ENCODE data around the gene CIDEC. TPM values are rescaled to one million over a fixed set of nuclear protein-coding genes. Genes with fewer than 3 reads are reported as not detected.

Gene CIDEC
- total and polyA plus RNA-seq, 9 of the 15 experiments (the other 6 are each of a cell fraction or from before 2014, with no cell fraction given), result not detected

DNA sequence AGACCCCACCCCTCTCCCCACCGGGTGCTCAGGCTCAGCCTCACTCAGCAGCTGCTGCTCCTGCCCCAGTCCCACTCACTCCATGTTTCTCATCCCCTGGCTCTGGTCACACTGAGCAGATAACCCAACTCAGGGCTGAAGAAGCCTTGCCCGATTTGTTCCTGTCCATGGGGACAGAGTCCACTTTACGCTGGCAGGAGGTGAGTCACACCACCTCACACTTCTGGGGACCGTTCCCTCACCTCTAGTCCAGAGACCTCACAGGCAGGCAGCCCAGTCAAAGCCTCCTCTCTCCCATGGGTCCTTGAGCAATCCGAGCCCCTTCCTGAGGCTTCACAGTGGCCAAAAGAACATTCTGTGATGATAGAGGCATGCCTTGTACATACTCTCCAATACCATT is 1.4 kb downstream of the CIDEC start (continued):
- TF ChIP-seq, protein P1, sequence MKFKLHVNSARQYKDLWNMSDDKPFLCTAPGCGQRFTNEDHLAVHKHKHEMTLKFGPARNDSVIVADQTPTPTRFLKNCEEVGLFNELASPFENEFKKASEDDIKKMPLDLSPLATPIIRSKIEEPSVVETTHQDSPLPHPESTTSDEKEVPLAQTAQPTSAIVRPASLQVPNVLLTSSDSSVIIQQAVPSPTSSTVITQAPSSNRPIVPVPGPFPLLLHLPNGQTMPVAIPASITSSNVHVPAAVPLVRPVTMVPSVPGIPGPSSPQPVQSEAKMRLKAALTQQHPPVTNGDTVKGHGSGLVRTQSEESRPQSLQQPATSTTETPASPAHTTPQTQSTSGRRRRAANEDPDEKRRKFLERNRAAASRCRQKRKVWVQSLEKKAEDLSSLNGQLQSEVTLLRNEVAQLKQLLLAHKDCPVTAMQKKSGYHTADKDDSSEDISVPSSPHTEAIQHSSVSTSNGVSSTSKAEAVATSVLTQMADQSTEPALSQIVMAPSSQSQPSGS (CRISPR knock-in tag; IDR thresholded peaks at IDR 0.05), result no peak

DNA sequence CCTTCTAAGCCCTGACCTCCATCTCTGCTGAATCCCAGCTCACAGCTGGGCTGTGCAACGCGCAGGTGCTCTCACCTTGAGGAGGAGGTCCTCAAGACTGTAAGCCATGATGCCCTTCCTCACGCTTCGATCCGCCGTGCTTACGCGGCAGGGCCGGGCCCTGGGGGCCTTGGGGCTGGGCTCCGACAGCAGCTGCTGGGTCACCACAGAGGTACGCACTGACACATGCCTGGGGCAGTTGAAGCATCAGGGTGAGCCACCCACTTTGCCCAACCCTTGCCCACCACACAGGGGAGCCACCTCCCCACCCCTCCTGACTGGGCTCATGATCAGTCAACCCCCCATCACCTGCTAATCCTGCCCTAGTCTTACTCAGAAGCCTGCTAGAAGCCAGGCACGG is 3.1 kb downstream of the CIDEC start:
- H3K27me3 ChIP-seq (ENCODE audit: control insufficient read depth in 2 of 2, insufficient read depth in 2 of 2, low read length in 2 of 2), result no peaks in the 10 kb centered on the region
- H3K4me3 ChIP-seq, result no peak overlapping the region
- no peak for FAIRE-seq
- H3K9me1 ChIP-seq (ENCODE audit: control insufficient read depth, insufficient read depth, low read length), result no peaks in the 10 kb centered on the region
- H3K36me3 ChIP-seq (ENCODE audit: control insufficient read depth, insufficient read depth, low read length), result no peaks in the 10 kb centered on the region
- in situ Hi-C loops (cut with MboI), result no loop called here
- H3K79me2 ChIP-seq (ENCODE audit: control insufficient read depth, insufficient read depth, low read length), result no peaks in the 10 kb centered on the region
- no peak for ATAC-seq
- WGBS (ENCODE audit: insufficient coverage, low coverage, missing lambda C conversion rate), result 87% methylated on average over 12 of the region's 12 CpGs
- ChIA-PET CTCF (ENCODE audit: low intra/inter-chr PET ratio) (no interaction called here), POLR2A (no interaction called here)
- H2AFZ ChIP-seq (ENCODE audit: low read depth, low read length), result no peak overlapping the region
- H3K9ac ChIP-seq (ENCODE audit: insufficient read depth in 1 of 2, low read depth in 2 of 2, low read length in 2 of 2), result peak overlapping the region in 1 of 2 experiments; percentile 73; a peak in 2 of 4 replicates
- no peak overlapping the region for H3K27ac ChIP-seq (ENCODE audit: extremely low read depth, low read depth, low read length)
- intact Hi-C loops (cut with micrococcal nuclease), result no loop called here
- no TSS peak for BruUV-seq (replicated peaks)
- peaks cover 9 to 11% of the 10 kb centered on the region in 2 experiments; a peak in 4 of 5 replicates for H3K4me1 ChIP-seq (replicated peaks in 1 of 2; ENCODE audit: control insufficient read depth in 2 of 2, insufficient read depth in 2 of 2, low read length in 2 of 2)
- DNase-seq (ENCODE audit: extremely low read depth in 1 of 4, low spot score in 3 of 4), result no peak
- H4K20me1 ChIP-seq (replicated peaks; ENCODE audit: control insufficient read depth, insufficient read depth, low read length), result no peaks in the 10 kb centered on the region
- H3K4me2 ChIP-seq (ENCODE audit: insufficient read depth, low read length), result no peak overlapping the region
- no peaks in the 10 kb centered on the region for H3K9me3 ChIP-seq (replicated peaks; ENCODE audit: control insufficient read depth, insufficient read depth, low read depth, low read length)
- no peak for TF ChIP-seq DACH1 (IDR thresholded peaks at IDR 0.05; ENCODE audit: partially characterized antibody)
- TF ChIP-seq RAD21 (CRISPR knock-in tag; conservative IDR thresholded peaks at IDR 0.05 in 1 of 2, IDR thresholded peaks at IDR 0.05 in 1 of 2), result peak in 1 of 2 experiments; percentile 21; a peak in 1 of 4 replicates
- TF ChIP-seq, protein P2, sequence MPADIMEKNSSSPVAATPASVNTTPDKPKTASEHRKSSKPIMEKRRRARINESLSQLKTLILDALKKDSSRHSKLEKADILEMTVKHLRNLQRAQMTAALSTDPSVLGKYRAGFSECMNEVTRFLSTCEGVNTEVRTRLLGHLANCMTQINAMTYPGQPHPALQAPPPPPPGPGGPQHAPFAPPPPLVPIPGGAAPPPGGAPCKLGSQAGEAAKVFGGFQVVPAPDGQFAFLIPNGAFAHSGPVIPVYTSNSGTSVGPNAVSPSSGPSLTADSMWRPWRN (IDR thresholded peaks at IDR 0.05; ENCODE audit: low read depth), result no peak
- TF ChIP-seq, protein P3, sequence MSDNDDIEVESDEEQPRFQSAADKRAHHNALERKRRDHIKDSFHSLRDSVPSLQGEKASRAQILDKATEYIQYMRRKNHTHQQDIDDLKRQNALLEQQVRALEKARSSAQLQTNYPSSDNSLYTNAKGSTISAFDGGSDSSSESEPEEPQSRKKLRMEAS (CRISPR knock-in tag; IDR thresholded peaks at IDR 0.05), result 0 out of 2 replicates have a peak, but pooled peaks have one; percentile 13
- TF ChIP-seq, protein P4, sequence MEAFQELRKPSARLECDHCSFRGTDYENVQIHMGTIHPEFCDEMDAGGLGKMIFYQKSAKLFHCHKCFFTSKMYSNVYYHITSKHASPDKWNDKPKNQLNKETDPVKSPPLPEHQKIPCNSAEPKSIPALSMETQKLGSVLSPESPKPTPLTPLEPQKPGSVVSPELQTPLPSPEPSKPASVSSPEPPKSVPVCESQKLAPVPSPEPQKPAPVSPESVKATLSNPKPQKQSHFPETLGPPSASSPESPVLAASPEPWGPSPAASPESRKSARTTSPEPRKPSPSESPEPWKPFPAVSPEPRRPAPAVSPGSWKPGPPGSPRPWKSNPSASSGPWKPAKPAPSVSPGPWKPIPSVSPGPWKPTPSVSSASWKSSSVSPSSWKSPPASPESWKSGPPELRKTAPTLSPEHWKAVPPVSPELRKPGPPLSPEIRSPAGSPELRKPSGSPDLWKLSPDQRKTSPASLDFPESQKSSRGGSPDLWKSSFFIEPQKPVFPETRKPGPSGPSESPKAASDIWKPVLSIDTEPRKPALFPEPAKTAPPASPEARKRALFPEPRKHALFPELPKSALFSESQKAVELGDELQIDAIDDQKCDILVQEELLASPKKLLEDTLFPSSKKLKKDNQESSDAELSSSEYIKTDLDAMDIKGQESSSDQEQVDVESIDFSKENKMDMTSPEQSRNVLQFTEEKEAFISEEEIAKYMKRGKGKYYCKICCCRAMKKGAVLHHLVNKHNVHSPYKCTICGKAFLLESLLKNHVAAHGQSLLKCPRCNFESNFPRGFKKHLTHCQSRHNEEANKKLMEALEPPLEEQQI (IDR thresholded peaks at IDR 0.05), result no peak
- no peak for TF ChIP-seq HNRNPH1 (optimal IDR thresholded peaks at IDR 0.05; ENCODE audit: low read depth, low read length)
- TF ChIP-seq FOXJ3 (CRISPR knock-in tag; IDR thresholded peaks at IDR 0.05), result no peak
- TF ChIP-seq, protein P5, sequence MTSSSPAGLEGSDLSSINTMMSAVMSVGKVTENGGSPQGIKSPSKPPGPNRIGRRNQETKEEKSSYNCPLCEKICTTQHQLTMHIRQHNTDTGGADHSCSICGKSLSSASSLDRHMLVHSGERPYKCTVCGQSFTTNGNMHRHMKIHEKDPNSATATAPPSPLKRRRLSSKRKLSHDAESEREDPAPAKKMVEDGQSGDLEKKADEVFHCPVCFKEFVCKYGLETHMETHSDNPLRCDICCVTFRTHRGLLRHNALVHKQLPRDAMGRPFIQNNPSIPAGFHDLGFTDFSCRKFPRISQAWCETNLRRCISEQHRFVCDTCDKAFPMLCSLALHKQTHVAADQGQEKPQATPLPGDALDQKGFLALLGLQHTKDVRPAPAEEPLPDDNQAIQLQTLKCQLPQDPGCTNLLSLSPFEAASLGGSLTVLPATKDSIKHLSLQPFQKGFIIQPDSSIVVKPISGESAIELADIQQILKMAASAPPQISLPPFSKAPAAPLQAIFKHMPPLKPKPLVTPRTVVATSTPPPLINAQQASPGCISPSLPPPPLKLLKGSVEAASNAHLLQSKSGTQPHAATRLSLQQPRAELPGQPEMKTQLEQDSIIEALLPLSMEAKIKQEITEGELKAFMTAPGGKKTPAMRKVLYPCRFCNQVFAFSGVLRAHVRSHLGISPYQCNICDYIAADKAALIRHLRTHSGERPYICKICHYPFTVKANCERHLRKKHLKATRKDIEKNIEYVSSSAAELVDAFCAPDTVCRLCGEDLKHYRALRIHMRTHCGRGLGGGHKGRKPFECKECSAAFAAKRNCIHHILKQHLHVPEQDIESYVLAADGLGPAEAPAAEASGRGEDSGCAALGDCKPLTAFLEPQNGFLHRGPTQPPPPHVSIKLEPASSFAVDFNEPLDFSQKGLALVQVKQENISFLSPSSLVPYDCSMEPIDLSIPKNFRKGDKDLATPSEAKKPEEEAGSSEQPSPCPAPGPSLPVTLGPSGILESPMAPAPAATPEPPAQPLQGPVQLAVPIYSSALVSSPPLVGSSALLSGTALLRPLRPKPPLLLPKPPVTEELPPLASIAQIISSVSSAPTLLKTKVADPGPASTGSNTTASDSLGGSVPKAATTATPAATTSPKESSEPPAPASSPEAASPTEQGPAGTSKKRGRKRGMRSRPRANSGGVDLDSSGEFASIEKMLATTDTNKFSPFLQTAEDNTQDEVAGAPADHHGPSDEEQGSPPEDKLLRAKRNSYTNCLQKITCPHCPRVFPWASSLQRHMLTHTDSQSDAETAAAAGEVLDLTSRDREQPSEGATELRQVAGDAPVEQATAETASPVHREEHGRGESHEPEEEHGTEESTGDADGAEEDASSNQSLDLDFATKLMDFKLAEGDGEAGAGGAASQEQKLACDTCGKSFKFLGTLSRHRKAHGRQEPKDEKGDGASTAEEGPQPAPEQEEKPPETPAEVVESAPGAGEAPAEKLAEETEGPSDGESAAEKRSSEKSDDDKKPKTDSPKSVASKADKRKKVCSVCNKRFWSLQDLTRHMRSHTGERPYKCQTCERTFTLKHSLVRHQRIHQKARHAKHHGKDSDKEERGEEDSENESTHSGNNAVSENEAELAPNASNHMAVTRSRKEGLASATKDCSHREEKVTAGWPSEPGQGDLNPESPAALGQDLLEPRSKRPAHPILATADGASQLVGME (CRISPR knock-in tag; IDR thresholded peaks at IDR 0.05), result no peak
